ENCODE data around the gene GCH1. TPM values are rescaled to one million over a fixed set of nuclear protein-coding genes. Genes with fewer than 3 reads are reported as not detected.

The GCH1 gene
- total RNA-seq, 1 donor from 2014 or later, result 3.6 TPM

DNA sequence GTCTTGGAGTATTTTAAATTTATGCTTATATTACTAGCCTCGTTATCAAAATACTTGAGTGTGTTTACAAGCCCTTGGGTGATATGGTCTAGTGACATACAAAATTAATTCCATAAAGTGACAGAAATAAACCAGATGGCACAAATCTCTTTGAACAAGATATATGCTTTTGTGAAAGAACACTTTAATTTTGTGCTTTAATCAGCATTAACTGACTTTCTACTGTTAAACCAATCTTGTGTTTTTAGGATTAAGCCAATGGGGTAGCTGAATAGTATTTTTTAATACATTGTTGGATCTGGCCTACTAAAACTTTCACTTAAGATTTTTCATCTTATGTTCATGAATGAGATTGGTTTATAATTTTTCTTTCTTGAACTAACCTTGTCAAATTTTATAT lies 30.4 kb upstream of the GCH1 start:
- H3K4me1 ChIP-seq (ENCODE audit: insufficient read depth, low read length), result no peaks in the 10 kb centered on the region
- H3K4me3 Mint-ChIP-seq (ENCODE audit: unreplicated experiment), result no peak overlapping the region
- H2AFZ ChIP-seq (ENCODE audit: low read depth, low read length), result no peak overlapping the region
- DNase-seq (ENCODE audit: low read depth), result no peak
- no peaks in the 10 kb centered on the region for H3K79me2 ChIP-seq (ENCODE audit: insufficient read depth, low read length)
- no peak overlapping the region for H3K27ac ChIP-seq (ENCODE audit: low read depth, low read length)
- H3K27me3 ChIP-seq (ENCODE audit: insufficient read depth, low read length), result no peaks in the 10 kb centered on the region
- TF ChIP-seq, protein P1, sequence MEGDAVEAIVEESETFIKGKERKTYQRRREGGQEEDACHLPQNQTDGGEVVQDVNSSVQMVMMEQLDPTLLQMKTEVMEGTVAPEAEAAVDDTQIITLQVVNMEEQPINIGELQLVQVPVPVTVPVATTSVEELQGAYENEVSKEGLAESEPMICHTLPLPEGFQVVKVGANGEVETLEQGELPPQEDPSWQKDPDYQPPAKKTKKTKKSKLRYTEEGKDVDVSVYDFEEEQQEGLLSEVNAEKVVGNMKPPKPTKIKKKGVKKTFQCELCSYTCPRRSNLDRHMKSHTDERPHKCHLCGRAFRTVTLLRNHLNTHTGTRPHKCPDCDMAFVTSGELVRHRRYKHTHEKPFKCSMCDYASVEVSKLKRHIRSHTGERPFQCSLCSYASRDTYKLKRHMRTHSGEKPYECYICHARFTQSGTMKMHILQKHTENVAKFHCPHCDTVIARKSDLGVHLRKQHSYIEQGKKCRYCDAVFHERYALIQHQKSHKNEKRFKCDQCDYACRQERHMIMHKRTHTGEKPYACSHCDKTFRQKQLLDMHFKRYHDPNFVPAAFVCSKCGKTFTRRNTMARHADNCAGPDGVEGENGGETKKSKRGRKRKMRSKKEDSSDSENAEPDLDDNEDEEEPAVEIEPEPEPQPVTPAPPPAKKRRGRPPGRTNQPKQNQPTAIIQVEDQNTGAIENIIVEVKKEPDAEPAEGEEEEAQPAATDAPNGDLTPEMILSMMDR (IDR thresholded peaks at IDR 0.05; ENCODE audit: insufficient read depth, low read depth, low read length), result no peak
- no peak for TF ChIP-seq EZH2 (IDR thresholded peaks at IDR 0.05; ENCODE audit: insufficient read depth, low read length)
- no peak overlapping the region for H3K4me2 ChIP-seq (ENCODE audit: low read length)
- no peaks in the 10 kb centered on the region for H3K4me1 Mint-ChIP-seq (ENCODE audit: low read depth, unreplicated experiment)
- no peaks in the 10 kb centered on the region for H4K20me1 ChIP-seq (ENCODE audit: insufficient read depth, low read length)
- FAIRE-seq, result no peak
- H3K36me3 ChIP-seq (ENCODE audit: insufficient read depth, low read length), result no peaks in the 10 kb centered on the region
- H3K36me3 Mint-ChIP-seq (ENCODE audit: low read depth, unreplicated experiment), result peaks cover 1% of the 10 kb centered on the region
- H3K27me3 Mint-ChIP-seq (ENCODE audit: low read depth, unreplicated experiment), result peaks cover 2% of the 10 kb centered on the region
- H3K9ac ChIP-seq (ENCODE audit: low read length), result no peak overlapping the region
- no peak overlapping the region for H3K4me3 ChIP-seq (ENCODE audit: insufficient read depth, low read depth, low read length)
- no peak overlapping the region for H3K27ac Mint-ChIP-seq (ENCODE audit: unreplicated experiment)
- H3K9me3 Mint-ChIP-seq (ENCODE audit: unreplicated experiment), result no peaks in the 10 kb centered on the region
- no peaks in the 10 kb centered on the region for H3K9me3 ChIP-seq (ENCODE audit: insufficient read depth, low read depth, low read length)

DNA sequence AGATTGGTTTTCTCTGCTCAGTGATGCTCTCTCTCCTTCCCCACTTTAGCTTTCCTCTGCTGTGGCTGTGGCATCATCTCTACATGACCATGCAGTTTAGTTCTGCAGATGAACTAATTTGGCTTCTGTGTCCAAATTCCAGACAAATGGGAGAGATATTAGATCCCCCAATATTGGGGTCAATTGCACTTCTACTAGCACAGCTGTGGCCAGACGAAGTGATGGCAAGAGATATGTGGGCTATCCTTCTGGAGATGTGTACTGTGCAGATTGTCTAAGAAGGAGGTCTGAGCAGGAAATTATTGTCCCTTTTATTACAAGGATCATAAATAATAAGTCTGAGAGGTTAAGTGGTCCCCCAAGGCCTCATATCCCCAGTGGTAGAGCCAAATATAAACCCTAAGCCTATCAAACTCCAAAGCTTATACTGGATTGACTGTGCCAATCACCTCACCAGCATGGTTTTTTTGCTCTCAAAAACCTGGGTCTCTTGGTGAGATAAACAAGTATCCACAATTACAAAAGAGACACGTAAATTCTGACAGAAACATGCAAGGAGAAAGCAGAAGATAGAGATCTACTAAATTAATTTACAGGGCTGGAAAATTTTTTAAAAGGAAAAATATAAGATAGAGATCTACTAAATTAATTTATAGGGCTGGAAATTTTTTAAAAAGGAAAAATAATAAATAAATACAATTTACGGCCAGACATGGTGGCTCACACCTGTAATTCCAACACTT lies 29.1 kb upstream of the GCH1 start:
- no peak overlapping the region for H3K27ac ChIP-seq (ENCODE audit: low read depth, low read length)
- Mint-ChIP-seq H3K27ac (ENCODE audit: unreplicated experiment) (no peak overlapping the region), H3K4me1 (ENCODE audit: low read depth, unreplicated experiment) (no peaks in the 10 kb centered on the region), H3K4me3 (ENCODE audit: unreplicated experiment) (no peak overlapping the region), H3K9me3 (ENCODE audit: unreplicated experiment) (no peaks in the 10 kb centered on the region), H3K36me3 (ENCODE audit: low read depth, unreplicated experiment) (peaks cover 1% of the 10 kb centered on the region), H3K27me3 (ENCODE audit: low read depth, unreplicated experiment) (peaks cover 2% of the 10 kb centered on the region)
- TF ChIP-seq, protein P1 (IDR thresholded peaks at IDR 0.05; ENCODE audit: insufficient read depth, low read depth, low read length), result no peak
- no peak for TF ChIP-seq EZH2 (IDR thresholded peaks at IDR 0.05; ENCODE audit: insufficient read depth, low read length)
- no peaks in the 10 kb centered on the region for H3K27me3 ChIP-seq (ENCODE audit: insufficient read depth, low read length)
- no peaks in the 10 kb centered on the region for H3K9me3 ChIP-seq (ENCODE audit: insufficient read depth, low read depth, low read length)
- H3K4me3 ChIP-seq (ENCODE audit: insufficient read depth, low read depth, low read length), result no peak overlapping the region
- H3K9ac ChIP-seq (ENCODE audit: low read length), result no peak overlapping the region
- DNase-seq (ENCODE audit: low read depth), result no peak
- H2AFZ ChIP-seq (ENCODE audit: low read depth, low read length), result no peak overlapping the region
- FAIRE-seq, result no peak
- H3K4me1 ChIP-seq (ENCODE audit: insufficient read depth, low read length), result no peaks in the 10 kb centered on the region
- H3K79me2 ChIP-seq (ENCODE audit: insufficient read depth, low read length), result no peaks in the 10 kb centered on the region
- H3K36me3 ChIP-seq (ENCODE audit: insufficient read depth, low read length), result no peaks in the 10 kb centered on the region
- no peaks in the 10 kb centered on the region for H4K20me1 ChIP-seq (ENCODE audit: insufficient read depth, low read length)
- H3K4me2 ChIP-seq (ENCODE audit: low read length), result no peak overlapping the region

DNA sequence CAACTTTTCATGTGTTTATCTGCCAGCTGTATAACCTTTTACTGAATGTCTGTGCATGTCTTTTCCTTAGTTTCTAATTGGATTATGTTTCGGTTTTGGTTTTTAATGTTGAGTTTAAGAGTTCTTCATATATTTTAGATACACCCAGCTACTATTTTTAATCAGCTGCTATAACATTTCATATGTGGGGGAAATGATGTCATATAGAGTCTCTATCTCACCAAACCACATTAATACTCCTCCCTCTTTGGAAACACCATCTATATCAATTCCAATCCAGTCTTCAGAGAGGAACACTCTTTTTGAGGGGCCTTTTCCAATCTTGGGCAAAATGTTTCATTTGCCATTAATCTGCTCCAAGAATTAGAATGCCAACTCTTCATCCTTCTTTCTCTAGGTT lies 28.5 kb upstream of the GCH1 start:
- no peak overlapping the region for H2AFZ ChIP-seq (ENCODE audit: low read depth, low read length)
- no peak overlapping the region for H3K4me3 ChIP-seq (ENCODE audit: insufficient read depth, low read depth, low read length)
- no peaks in the 10 kb centered on the region for H3K27me3 ChIP-seq (ENCODE audit: insufficient read depth, low read length)
- H3K9ac ChIP-seq (ENCODE audit: low read length), result no peak overlapping the region
- no peak overlapping the region for H3K4me3 Mint-ChIP-seq (ENCODE audit: unreplicated experiment)
- H3K4me1 Mint-ChIP-seq (ENCODE audit: low read depth, unreplicated experiment), result no peaks in the 10 kb centered on the region
- no peak overlapping the region for H3K27ac ChIP-seq (ENCODE audit: low read depth, low read length)
- no peak overlapping the region for H3K4me2 ChIP-seq (ENCODE audit: low read length)
- peaks cover 1% of the 10 kb centered on the region for H3K36me3 Mint-ChIP-seq (ENCODE audit: low read depth, unreplicated experiment)
- no peak for DNase-seq (ENCODE audit: low read depth)
- no peaks in the 10 kb centered on the region for H3K36me3 ChIP-seq (ENCODE audit: insufficient read depth, low read length)
- no peaks in the 10 kb centered on the region for H3K9me3 ChIP-seq (ENCODE audit: insufficient read depth, low read depth, low read length)
- TF ChIP-seq EZH2 (IDR thresholded peaks at IDR 0.05; ENCODE audit: insufficient read depth, low read length), result no peak
- TF ChIP-seq, protein P1 (IDR thresholded peaks at IDR 0.05; ENCODE audit: insufficient read depth, low read depth, low read length), result no peak
- no peaks in the 10 kb centered on the region for H4K20me1 ChIP-seq (ENCODE audit: insufficient read depth, low read length)
- no peaks in the 10 kb centered on the region for H3K9me3 Mint-ChIP-seq (ENCODE audit: unreplicated experiment)
- no peaks in the 10 kb centered on the region for H3K4me1 ChIP-seq (ENCODE audit: insufficient read depth, low read length)
- H3K79me2 ChIP-seq (ENCODE audit: insufficient read depth, low read length), result no peaks in the 10 kb centered on the region
- no peak overlapping the region for H3K27ac Mint-ChIP-seq (ENCODE audit: unreplicated experiment)
- H3K27me3 Mint-ChIP-seq (ENCODE audit: low read depth, unreplicated experiment), result peaks cover 2% of the 10 kb centered on the region
- no peak for FAIRE-seq
